Medulla oblongata (tissue), 1 donor: ENCODE measurements around the gene HTD2.

Source experiments
- DNase-seq: peaks from one replicate; pipeline ENCODE4 v3.0.0-alpha.2; 2015; ENCODE audit errors: extremely low spot score

HTD2 gene

GRCh38 chr3:58292866-58293265 is 13.5 kb upstream of the HTD2 start:
- no peak for DNase-seq

GRCh38 chr3:58293516-58293915 is 12.8 kb upstream of the HTD2 start:
- DNase-seq = peak; percentile 68

- DNase-seq = peak; percentile 94
These were observed 10.1 kb upstream of the HTD2 start for GRCh38 chr3:58296269-58296668.

DNA sequence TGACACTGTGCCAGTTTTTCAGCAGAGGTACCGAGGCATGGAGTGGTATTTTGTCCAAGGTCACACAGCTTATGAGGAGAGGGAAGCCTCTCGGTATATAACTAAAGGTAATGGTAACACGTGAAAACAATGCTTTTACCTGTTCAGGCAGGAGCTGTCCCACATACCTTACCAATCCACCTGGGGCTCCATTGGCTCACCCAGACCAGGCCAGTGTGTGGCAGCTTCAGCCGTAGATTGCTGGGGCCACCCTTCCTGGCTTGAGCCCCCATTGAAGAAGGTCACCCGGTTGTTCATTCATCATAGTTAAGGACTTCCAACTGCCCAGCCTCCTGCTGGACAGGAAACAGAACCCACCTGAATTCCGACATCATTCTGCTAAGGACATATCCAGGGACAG is 9.5 kb upstream of the HTD2 start:
- DNase-seq = no peak

DNA sequence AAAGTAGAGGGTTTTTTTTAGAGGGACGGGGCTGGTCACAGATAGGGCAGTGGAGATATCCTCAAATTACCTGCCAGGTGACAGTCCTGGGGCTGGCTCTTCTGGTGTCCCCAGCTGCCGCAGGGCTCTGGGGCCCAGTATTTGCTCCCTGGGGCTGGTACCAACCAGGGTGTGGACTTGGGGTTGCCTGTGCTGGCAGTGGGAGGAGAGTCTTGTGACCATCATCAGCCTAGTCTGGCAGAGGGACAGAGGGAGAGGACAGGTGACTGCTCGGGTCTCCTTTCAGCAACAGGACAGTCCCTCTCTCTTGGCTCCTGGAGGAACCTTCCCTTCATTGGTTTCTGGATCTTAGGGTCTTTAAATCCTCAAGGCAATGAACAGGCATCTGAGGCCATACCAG is 8.1 kb upstream of the HTD2 start:
- DNase-seq = no peak

DNA sequence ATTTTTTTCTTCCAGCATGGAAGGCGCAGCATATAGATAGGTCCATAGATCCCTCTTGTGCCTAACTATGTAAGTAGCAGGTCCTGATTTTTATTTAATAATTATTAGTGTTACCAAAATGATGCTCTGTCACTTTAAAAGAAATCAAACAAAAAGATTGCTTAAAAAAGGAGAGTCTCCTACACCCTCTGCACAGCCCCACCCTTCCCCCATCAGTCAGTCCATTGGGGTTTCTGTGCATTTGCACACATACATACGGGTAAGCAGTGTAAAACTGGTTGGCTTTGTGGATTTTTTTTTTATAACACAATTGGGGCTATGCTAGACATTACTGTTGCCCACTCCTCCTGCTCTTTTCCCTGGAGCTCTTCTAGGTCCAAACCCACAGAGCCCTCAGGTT is 7.2 kb upstream of the HTD2 start:
- no peak for DNase-seq

DNA sequence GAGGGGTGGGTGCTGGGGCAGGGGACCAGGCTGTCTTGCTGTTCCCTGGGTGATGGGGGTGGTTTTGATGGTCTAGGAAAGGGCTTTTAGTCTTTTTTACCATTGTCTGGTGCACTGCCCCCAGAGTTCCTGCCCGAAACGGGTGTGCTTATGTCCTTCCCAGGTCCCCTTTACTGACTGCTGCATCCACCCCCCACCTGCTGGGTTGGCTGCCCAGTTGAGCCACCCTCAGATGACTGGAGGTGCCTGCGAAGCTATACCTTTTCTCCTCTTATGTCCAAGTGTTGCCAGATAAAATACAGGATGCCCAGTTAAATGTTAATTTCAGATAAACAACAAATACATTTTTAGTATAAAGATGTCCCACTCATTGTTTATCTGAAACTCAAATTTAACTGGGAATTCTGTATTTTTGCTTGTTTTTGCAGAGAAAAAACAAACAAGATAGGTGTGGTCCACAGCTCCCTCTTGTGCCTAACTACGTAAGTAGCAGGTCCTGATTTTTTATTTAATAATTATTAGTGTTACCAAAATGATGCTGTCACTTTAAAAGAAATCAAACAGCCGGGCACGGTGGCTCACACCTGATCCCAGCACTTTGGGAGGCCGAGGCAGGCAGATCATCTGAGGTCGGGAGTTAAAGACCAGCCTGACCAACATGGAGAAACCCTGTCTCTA is 6.3 kb upstream of the HTD2 start:
- DNase-seq = peak; percentile 61

- peak; percentile 33 for DNase-seq
These were observed 1.4 kb downstream of the HTD2 start for GRCh38 chr3:58307639-58308215.

- no peak for DNase-seq
These were observed 2.4 kb downstream of the HTD2 start for GRCh38 chr3:58308728-58309127.

GRCh38 chr3:58317811-58318210 is 11.5 kb downstream of the HTD2 start:
- DNase-seq = no peak

GRCh38 chr3:58321791-58322190 is 15.5 kb downstream of the HTD2 start:
- no peak for DNase-seq

GRCh38 chr3:58322793-58323192 is 16.5 kb downstream of the HTD2 start:
- no peak for DNase-seq

- DNase-seq = no peak
These were observed 17.4 kb downstream of the HTD2 start for GRCh38 chr3:58323529-58324390.

DNA sequence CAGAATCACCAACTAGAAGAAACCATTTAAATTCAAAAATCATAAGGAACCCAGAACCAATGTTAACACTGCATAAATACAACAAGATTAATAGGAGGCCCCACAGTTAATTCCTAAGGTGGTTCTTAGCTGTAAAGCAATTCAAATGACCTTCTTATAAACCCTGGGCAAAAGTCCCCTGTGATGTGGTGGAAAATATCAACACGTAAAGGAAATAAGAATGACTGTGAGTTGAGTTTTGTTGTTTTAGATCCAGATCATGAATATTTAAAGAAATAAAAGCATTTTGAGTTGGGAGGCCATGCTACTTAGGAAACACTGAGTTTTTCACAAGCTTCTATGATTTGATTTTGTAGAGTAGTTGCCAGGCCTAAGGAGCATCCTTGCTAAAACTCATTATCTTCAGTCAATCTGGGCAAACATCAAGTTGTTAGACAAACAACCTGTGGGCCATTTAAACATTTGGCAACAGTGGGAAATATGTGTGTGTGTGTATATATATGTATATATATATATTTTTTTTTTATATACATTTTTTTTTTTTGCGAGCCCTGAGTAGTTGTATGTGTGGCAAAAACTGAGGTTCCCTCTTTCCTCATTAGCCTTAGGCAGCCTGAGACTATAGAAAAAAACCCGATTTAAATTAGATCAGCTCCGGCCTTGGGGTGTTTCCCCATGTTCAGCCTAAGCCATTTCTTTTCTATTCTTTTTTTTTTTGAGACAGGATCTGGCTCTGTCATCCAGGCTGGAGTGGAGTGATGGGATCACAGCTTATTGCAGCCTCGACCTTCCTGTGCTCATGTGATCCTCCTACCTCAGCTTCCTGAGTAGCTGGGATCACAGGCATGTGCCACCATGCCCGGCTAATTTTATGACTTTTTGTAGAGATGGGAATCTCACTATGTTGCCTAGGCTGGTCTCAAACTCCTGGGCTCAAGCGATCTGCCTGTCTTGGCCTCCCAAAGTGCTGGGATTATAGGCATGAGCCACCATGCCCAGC is 18.4 kb downstream of the HTD2 start:
- no peak for DNase-seq

GRCh38 chr3:58325525-58325992 is 19.2 kb downstream of the HTD2 start:
- no peak for DNase-seq

DNA sequence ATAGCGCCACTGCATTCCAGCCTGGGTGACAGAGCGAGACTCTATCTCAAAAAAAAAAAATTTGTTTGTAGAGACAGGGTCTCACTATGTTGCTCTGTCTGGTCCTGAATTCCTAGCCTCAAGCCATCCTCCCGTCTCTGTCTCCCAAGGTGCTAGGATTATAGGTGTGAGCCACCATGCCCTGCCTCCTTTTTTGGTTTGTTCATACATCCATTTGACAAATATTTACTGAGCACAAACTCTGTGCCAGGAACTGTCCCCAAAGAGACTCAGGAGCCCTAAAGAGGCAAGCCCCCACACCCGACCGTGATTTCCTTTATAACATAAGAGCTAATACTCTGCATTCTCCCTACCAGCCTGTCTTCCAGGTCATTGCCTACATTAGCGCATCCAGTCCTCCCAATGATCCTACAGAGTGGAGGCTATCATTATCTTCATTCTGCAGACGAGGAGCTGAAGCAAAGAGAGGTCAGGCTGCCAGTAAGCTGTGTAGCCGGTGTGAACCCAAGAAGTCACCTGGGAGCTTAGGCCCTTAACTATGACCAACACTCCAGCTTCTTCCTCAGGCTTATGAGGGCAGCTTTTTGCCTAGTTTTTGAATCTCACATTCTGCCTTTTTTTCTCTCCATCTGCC is 20.1 kb downstream of the HTD2 start:
- no peak for DNase-seq

DNA sequence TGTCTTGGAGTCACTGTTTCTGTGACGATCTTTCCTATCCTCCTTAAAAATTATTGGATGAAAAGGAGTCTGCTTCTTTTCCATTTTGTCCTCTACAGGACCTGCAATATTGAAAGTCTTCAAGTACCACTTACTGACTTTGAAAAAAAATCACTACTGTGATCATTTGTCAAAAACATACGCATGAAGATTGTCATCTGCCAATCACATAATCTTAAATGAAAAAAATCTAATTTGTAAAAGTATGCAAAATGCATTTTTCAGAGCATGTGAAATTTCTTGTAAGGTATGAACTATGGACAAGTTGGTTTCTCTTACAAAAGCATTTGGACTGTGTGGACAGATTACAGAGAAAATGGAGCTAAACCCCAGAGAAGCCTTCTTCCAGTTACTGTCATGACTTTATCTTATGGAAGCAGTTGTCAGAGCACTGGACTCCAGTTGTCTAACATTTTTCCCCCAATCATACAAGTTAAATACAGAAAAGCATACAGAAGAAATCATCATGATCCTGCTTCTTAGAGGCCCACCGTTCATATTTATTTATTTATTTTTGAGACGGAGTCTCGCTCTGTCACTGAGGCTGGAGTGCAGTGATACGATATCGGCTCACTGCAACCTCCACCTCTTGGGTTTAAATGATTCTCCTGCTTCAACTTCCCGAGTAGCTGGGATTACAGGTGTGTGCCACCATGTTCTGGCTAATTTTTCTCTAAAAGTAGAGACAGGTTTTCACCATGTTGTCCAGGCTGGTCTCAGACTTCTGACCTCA is 23.0 kb downstream of the HTD2 start:
- no peak for DNase-seq

DNA sequence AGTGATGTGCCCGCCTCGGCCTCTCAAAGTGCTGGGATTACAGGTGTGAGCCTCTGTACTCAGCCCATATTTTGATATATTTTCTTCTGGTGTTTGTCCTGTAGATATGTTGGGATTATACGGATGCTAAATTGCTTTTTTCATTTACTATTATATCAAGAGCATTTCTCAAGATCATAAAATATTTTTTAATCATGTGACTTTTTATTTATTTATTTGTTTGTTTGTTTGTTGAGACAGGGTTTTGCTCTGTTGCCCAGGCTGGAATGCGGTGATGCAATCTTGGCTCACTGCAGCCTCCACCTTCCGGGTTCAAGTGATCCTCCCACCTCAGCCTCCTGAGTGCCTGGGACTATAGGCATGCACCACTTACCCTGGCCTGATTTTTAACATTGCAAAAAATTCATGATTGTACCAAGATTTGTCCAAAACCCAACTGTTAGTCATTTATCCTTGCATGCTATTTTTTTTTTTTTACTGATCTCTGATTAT is 23.6 kb downstream of the HTD2 start:
- no peak for DNase-seq

DNA sequence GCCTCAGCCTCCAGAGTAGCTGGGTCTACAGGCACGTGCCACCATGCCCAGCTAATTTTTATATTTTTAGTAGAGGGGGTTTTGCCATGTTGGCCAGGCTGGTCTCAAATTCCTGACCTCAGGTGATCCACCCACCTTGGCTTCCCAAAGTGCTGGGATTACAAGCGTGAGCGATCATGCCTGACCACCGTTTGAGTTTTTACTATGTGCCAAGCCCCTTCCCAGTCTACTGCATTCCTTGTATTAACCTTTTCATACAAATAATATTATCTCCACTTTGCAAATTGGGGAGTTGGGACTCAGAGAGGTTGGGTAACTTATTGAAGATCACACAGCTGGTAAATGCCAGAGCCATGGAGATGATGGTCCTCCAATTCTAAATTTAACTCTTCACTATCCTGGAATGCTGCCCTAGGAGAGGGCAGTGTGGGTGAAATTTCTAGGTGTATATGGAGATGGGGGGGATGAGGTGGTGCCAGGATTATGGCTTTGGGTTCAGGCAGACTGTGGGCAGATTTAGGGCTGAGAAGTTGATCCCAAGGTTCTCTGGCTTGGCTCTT is 25.4 kb downstream of the HTD2 start:
- DNase-seq = no peak
